KMS-11 (cell line): Measurements from ENCODE around the gene SLIT1.

Experiments used
- H2AFZ ChIP-seq: fragments of 200-600 bp; sonication (generic); 2 replicates; pipeline ENCODE4 v1.6.1; 2016; ENCODE audit warnings: antibody characterized with exemption, mixed run types, low read depth
- H3K27ac ChIP-seq: fragments of 200-600 bp; sonication (generic); 2 replicates; pipeline ENCODE4 v1.6.1; 2016; ENCODE audit warnings: mild to moderate bottlenecking, mixed run types
- H3K27me3 ChIP-seq: fragments of 200-600 bp; sonication (generic); 2 replicates; pipeline ENCODE4 v1.6.1; 2017; ENCODE audit warnings: mild to moderate bottlenecking, low read depth, mixed run types, moderate library complexity; ENCODE audit not compliant: insufficient read depth
- H3K36me3 ChIP-seq: fragments of 200-600 bp; sonication (generic); 2 replicates; pipeline ENCODE4 v1.6.1; 2017; ENCODE audit warnings: mild to moderate bottlenecking, mixed run types; ENCODE audit not compliant: insufficient read depth
- H3K4me1 ChIP-seq: fragments of 200-600 bp; sonication (generic); 2 replicates; pipeline ENCODE4 v1.6.1; 2016; ENCODE audit warnings: mild to moderate bottlenecking, low read depth, mixed run types; ENCODE audit not compliant: poor library complexity, severe bottlenecking
- H3K4me2 ChIP-seq: fragments of 200-600 bp; sonication (generic); 2 replicates; pipeline ENCODE4 v1.7.0; 2016; ENCODE audit warnings: mild to moderate bottlenecking, mixed run types
- H3K4me3 ChIP-seq: fragments of 200-600 bp; sonication (generic); IDR thresholded peaks from 2 replicates; pipeline ENCODE4 v1.6.1; 2017; ENCODE audit warnings: low read depth, low read length, mixed read lengths; ENCODE audit not compliant: insufficient read depth
- H3K79me2 ChIP-seq: fragments of 200-600 bp; sonication (generic); 2 replicates; pipeline ENCODE4 v1.6.1; 2016; ENCODE audit warnings: low read depth, mixed run types; ENCODE audit not compliant: insufficient read depth
- H3K9ac ChIP-seq: fragments of 200-600 bp; sonication (generic); 2 replicates; pipeline ENCODE4 v1.6.1; 2016; ENCODE audit warnings: mild to moderate bottlenecking, mixed run types
- H4K20me1 ChIP-seq: fragments of 200-600 bp; sonication (generic); 2 replicates; pipeline ENCODE4 v1.6.1; 2016; ENCODE audit warnings: mild to moderate bottlenecking, mixed run types; ENCODE audit not compliant: insufficient read depth
- CTCF ChIP-seq: fragments of 200-600 bp; sonication (generic); conservative IDR thresholded peaks from 2 replicates; pipeline ENCODE4 v1.6.1; 2017; ENCODE audit warnings: low read depth, mild to moderate bottlenecking, antibody characterized with exemption, low read length, moderate library complexity, mixed read lengths

The SLIT1 gene

GRCh38 chr10:97076781-97077180 is 109.0 kb downstream of the SLIT1 start:
- Histone ChIP-seq H3K9ac (no peak overlapping the region), H3K27me3 (peaks cover 2% of the 10 kb centered on the region; the same call in 1 of the 2 replicates), H2AFZ (no peak overlapping the region), H3K79me2 (no peaks in the 10 kb centered on the region), H3K4me2 (no peak overlapping the region), H3K4me1 (no peaks in the 10 kb centered on the region), H3K36me3 (no peaks in the 10 kb centered on the region), H3K27ac (no peak overlapping the region), H4K20me1 (no peaks in the 10 kb centered on the region), H3K4me3 (no peak overlapping the region)
- TF ChIP-seq CTCF = no peak

GRCh38 chr10:97075961-97076525 is 109.7 kb downstream of the SLIT1 start:
- no peaks in the 10 kb centered on the region for H3K79me2 ChIP-seq
- H4K20me1 ChIP-seq = no peaks in the 10 kb centered on the region
- TF ChIP-seq CTCF = no peak
- no peak overlapping the region for H3K4me2 ChIP-seq
- H3K27me3 ChIP-seq = peaks cover 2% of the 10 kb centered on the region; the same call in 1 of the 2 replicates
- H3K36me3 ChIP-seq = no peaks in the 10 kb centered on the region
- H3K9ac ChIP-seq = no peak overlapping the region
- no peak overlapping the region for H3K4me3 ChIP-seq
- no peak overlapping the region for H2AFZ ChIP-seq
- no peak overlapping the region for H3K27ac ChIP-seq
- H3K4me1 ChIP-seq = no peaks in the 10 kb centered on the region

- H3K9ac ChIP-seq = no peak overlapping the region
- H3K4me1 ChIP-seq = no peaks in the 10 kb centered on the region
- TF ChIP-seq CTCF = no peak
- no peaks in the 10 kb centered on the region for H3K79me2 ChIP-seq
- peaks cover 2% of the 10 kb centered on the region; the same call in 1 of the 2 replicates for H3K27me3 ChIP-seq
- H3K4me2 ChIP-seq = no peak overlapping the region
- no peaks in the 10 kb centered on the region for H3K36me3 ChIP-seq
- H2AFZ ChIP-seq = no peak overlapping the region
- H3K27ac ChIP-seq = no peak overlapping the region
- H4K20me1 ChIP-seq = no peaks in the 10 kb centered on the region
- H3K4me3 ChIP-seq = no peak overlapping the region
Measured at GRCh38 chr10:97075421-97075820, 110.3 kb downstream of the SLIT1 start.

- Histone ChIP-seq H4K20me1 (no peaks in the 10 kb centered on the region), H3K9ac (no peak overlapping the region), H3K4me2 (no peak overlapping the region), H2AFZ (no peak overlapping the region), H3K4me1 (no peaks in the 10 kb centered on the region), H3K27me3 (peaks cover 2% of the 10 kb centered on the region; the same call in 1 of the 2 replicates), H3K27ac (no peak overlapping the region), H3K36me3 (no peaks in the 10 kb centered on the region), H3K4me3 (no peak overlapping the region), H3K79me2 (no peaks in the 10 kb centered on the region)
- no peak for TF ChIP-seq CTCF
Measured at GRCh38 chr10:97074256-97075145, 111.3 kb downstream of the SLIT1 start.
